Gastrocnemius medialis (tissue), 4 donors: ENCODE data around the gene ARHGAP42.

ENCODE experiments used
- CTCF ChIP-seq, 5 experiments: fragments of 450-650 bp in 3 of 5; fragments of 200-600 bp in 2 of 5; sonication (generic) in 2 of 5; IDR thresholded peaks in 4 of 5; conservative IDR thresholded peaks in 1 of 5; 1 replicate in 4 of 5; 2 replicates in 1 of 5; pipeline ENCODE4 v1.5.1; 2016 to 2019; ENCODE audit warnings: antibody characterized with exemption in 5 of 5, mild to moderate bottlenecking in 3 of 5, moderate library complexity in 3 of 5
- POLR2A ChIP-seq, 2 donors: fragments of 450-650 bp; IDR thresholded peaks; one replicate each; pipeline ENCODE4 v1.6.1; 2017; ENCODE audit warnings: antibody characterized with exemption in 2 of 2, mild to moderate bottlenecking in 2 of 2, moderate library complexity in 2 of 2

- TF ChIP-seq CTCF (IDR thresholded peaks at IDR 0.05 in 4 of 5, conservative IDR thresholded peaks at IDR 0.05 in 1 of 5) (no peak), POLR2A (IDR thresholded peaks at IDR 0.05) (no peak)
Observed at GRCh38 chr11:100695911-100696310, 8.8 kb downstream of the ARHGAP42 start.
